ENCODE data around the gene ADAM10.

The ADAM10 gene

GRCh38 chr15:58547628-58548307 lies 201.7 kb downstream of the ADAM10 start:
- no peak for DNase-seq

GRCh38 chr15:58546635-58547627 lies 202.6 kb downstream of the ADAM10 start:
- no peak for DNase-seq

- DNase-seq, result no peak
Measured at GRCh38 chr15:58546066-58546591, 203.4 kb downstream of the ADAM10 start.

- DNase-seq, result no peak
Measured at GRCh38 chr15:58545307-58546065, 204.0 kb downstream of the ADAM10 start.

GRCh38 chr15:58544756-58545155 lies 204.8 kb downstream of the ADAM10 start:
- DNase-seq, result no peak

GRCh38 chr15:58543664-58544335 lies 205.7 kb downstream of the ADAM10 start:
- no peak for DNase-seq

- no peak for DNase-seq
Measured at GRCh38 chr15:58541410-58542087, 208.0 kb downstream of the ADAM10 start.

- DNase-seq, result no peak
Measured at GRCh38 chr15:58539548-58539947, 210.0 kb downstream of the ADAM10 start.

GRCh38 chr15:58538901-58539300 lies 210.6 kb downstream of the ADAM10 start:
- DNase-seq, result no peak

Measured in NCI-H1930 (cell line).